ENCODE results near the gene KIF12.

GRCh38 chr9:114054191-114054690, 44.9 kb downstream of the KIF12 start:
- TF ChIP-seq POLR2A (IDR thresholded peaks at IDR 0.05; ENCODE audit: low read depth, low read length) (no peak), POLR2AphosphoS5 (IDR thresholded peaks at IDR 0.05; ENCODE audit: low read depth, low read length) (no peak), TAF1 (IDR thresholded peaks at IDR 0.05; ENCODE audit: borderline replicate concordance, low read depth, low read length) (no peak)

Measured in GM12892 (cell line).